CD4-positive, alpha-beta T cell (primary cell): ENCODE results near the gene DNAJB1. TPM values are rescaled to one million over a fixed set of nuclear protein-coding genes. Genes with fewer than 3 reads are reported as not detected.
"Not testable (repeated sequence)": the region's sequence is repeated elsewhere in the genome, so short reads cannot be mapped to it uniquely, and the experiment has no call there.

Experiments used
- ATAC-seq: fragments of 200-7000 bp; cut with Tn5 transposase; one replicate; pipeline ENCODE4 v1.10.0; 2022; ENCODE audit warnings: mild to moderate bottlenecking; ENCODE audit not compliant: poor library complexity
- CTCF ChIA-PET: fragments of 350-600 bp; sonication (Branson Sonifier 250); formaldehyde crosslinking; loops from one replicate; lab custom pipeline; 2021; ENCODE audit warnings: antibody characterized with exemption, inconsistent platforms; lab: Charles Lee
- POLR2A ChIA-PET: fragments of 350-600 bp; sonication (Branson Sonifier 250); formaldehyde crosslinking; loops from one replicate; lab custom pipeline; 2021; ENCODE audit warnings: antibody characterized with exemption, inconsistent platforms; lab: Charles Lee
- DNase-seq, 14 experiments: peaks; one replicate each; pipeline ENCODE4 v3.0.0-alpha.2; 2013 to 2020; ENCODE audit warnings: mixed read lengths in 2 of 14
- H3K27ac ChIP-seq, 2 donors: one replicate each; pipeline versions ENCODE4 v1.5.1 to v1.7.0; 2013; ENCODE audit warnings: low read length in 2 of 2, low read depth in 1 of 2, mild to moderate bottlenecking in 1 of 2
- H3K27me3 ChIP-seq, 2 experiments: 1 replicate in 1 of 2; 2 replicates in 1 of 2; pipeline versions ENCODE4 v1.6.1 to v1.7.0; 2013; ENCODE audit warnings: low read length in 2 of 2, control low read depth in 1 of 2, mild to moderate bottlenecking in 1 of 2, moderate library complexity in 1 of 2; ENCODE audit not compliant: insufficient read depth in 2 of 2, control insufficient read depth in 1 of 2
- H3K36me3 ChIP-seq: one replicate; pipeline ENCODE4 v1.6.1; 2013; ENCODE audit warnings: low read length, control low read depth; ENCODE audit not compliant: insufficient read depth
- H3K4me1 ChIP-seq: one replicate; pipeline ENCODE4 v1.6.1; 2013; ENCODE audit warnings: low read length, control low read depth; ENCODE audit not compliant: insufficient read depth
- H3K4me3 ChIP-seq: one replicate; pipeline ENCODE4 v1.5.1; 2013; ENCODE audit warnings: mild to moderate bottlenecking, low read length, moderate library complexity
- H3K9me3 ChIP-seq, 2 experiments: 1 replicate in 1 of 2; 2 replicates in 1 of 2; pipeline versions ENCODE4 v1.6.1 to v1.7.0; 2013; ENCODE audit warnings: low read length in 2 of 2, mild to moderate bottlenecking in 2 of 2, control low read depth in 1 of 2, moderate library complexity in 1 of 2; ENCODE audit not compliant: control insufficient read depth in 1 of 2, insufficient read depth in 1 of 2
- H3K27ac Mint-ChIP-seq: one replicate; pipeline ENCODE4 v1.8.0; 2020; ENCODE audit warnings: mixed read lengths
- H3K27me3 Mint-ChIP-seq: one replicate; pipeline ENCODE4 v1.8.0; 2021; ENCODE audit warnings: mixed read lengths
- H3K36me3 Mint-ChIP-seq: one replicate; pipeline ENCODE4 v1.8.0; 2021; ENCODE audit warnings: low read depth, mixed read lengths
- H3K4me1 Mint-ChIP-seq: one replicate; pipeline ENCODE4 v1.8.0; 2021; ENCODE audit warnings: low read depth, mixed read lengths
- H3K4me3 Mint-ChIP-seq: one replicate; pipeline ENCODE4 v1.8.0; 2020; ENCODE audit warnings: mild to moderate bottlenecking, mixed read lengths
- H3K9me3 Mint-ChIP-seq: one replicate; pipeline ENCODE4 v1.8.0; 2020; ENCODE audit warnings: mixed read lengths
- CTCF ChIP-seq: fragments of 200-600 bp; IDR thresholded peaks from one replicate; pipeline ENCODE4 v1.8.0; 2022; ENCODE audit warnings: antibody characterized with exemption, mild to moderate bottlenecking
- intact Hi-C, 2 experiments: fragments of 100-400 bp; cut with DNase I in 1 of 2; cut with micrococcal nuclease in 1 of 2; formaldehyde crosslinking; loops; one replicate each; pipeline versions ENCODE4 v1.15.1 to v1.9.0; 2023 to 2025; cut with DNase I, micrococcal nuclease
- total RNA-seq, 174 experiments: library from RNA in 2 of 174; stranded (reverse) in 2 of 174; gene quantifications; one replicate each; pipeline ENCODE4 v1.2.3 and lab custom pipeline; 2021 to 2026

The DNAJB1 gene
- total RNA-seq, 2 experiments from 2014 or later, result 666 to 672 TPM

DNA sequence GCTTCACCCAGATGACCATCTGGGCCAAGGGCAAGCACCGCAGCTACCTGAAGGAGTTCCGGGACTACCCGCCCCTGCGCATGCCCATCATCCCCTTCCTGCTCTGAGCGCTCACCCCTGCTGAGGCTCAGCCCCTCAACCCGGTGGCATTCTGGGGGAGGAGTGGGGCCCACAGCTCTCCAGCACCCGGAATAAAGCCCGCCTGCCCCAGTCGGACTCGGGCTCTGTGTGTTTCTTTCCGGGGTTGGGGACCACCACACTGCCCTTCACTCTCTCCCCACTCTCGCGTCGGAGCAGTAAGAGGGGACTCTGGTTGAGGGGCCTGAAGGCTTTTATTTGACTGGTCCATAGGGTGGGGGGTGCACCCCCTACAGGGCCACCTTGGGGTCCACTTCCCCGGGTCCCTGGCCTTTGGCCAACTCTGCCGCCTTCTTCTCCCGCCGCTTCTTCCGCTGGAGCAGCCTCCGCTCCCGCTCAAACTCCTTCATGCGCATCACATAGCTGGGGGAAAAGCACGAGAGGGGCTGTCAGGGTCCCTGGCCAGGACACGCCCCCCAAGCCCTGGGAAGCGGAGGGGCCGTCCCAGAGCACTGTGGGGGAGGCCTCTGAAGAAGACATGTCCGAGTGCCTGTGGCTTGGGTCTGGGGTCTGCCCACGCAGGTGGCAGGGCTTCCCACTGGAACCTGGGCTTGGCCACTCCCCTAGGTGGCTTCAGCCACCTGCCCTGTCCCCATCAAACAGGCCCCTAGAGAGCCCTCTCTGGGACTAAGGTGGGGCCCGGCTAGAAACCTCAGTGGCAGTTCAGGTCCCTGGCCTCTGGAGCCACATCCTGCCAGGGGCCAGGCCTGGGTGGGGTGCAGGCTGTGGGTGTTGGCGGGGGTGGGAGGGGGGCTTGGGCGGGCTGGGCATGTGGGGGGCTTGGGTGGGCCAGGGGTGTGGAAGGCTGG is 47.8 kb upstream of the DNAJB1 start:
- intact Hi-C loops, result no loop called here
- H3K27ac ChIP-seq, result no peak overlapping the region
- H3K9me3 ChIP-seq, result no peaks in the 10 kb centered on the region
- POLR2A ChIA-PET, result no interaction called here
- CTCF ChIA-PET, result interaction anchor here (3.8 kb wide), 1 partner anchor 9 kb away, joined by 18 read pairs; no protein-coding TSS in a partner anchor
- Mint-ChIP-seq H3K27me3 (no peaks in the 10 kb centered on the region), H3K9me3 (no peaks in the 10 kb centered on the region), H3K36me3 (peaks cover 40% of the 10 kb centered on the region), H3K4me1 (peaks cover 23% of the 10 kb centered on the region), H3K4me3 (no peak overlapping the region), H3K27ac (no peak overlapping the region)
- TF ChIP-seq CTCF, result no peak
- DNase-seq (peak in 1 of 14 experiments; percentile 31), ATAC-seq (no peak)
- H3K4me1 ChIP-seq, result peaks cover 39% of the 10 kb centered on the region
- no peak overlapping the region for H3K4me3 ChIP-seq
- H3K27me3 ChIP-seq, result no peaks in the 10 kb centered on the region
- H3K36me3 ChIP-seq, result peaks cover 44% of the 10 kb centered on the region

DNA sequence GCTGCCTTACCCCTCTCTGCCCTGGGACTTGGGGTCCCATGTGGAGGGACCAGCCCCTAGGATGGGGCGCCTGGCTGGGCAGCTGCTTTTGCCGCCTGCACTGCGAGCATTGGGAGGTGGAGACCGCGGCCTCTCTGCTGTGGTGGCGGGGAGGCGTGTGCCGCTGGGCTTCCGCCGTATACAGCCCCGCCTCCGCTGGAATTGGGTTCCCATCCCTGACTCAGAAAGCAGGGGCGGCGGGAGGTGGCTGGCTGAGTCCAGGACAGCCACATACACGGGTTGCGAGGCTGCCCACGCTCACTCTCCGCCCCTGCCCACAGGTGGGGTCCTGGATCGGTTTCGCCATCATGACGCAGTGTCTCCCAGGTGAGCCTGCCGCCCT is 47.1 kb upstream of the DNAJB1 start:
- H3K27ac ChIP-seq, result no peak overlapping the region
- H3K4me3 ChIP-seq, result no peak overlapping the region
- Mint-ChIP-seq H3K27ac (no peak overlapping the region), H3K4me1 (peaks cover 27% of the 10 kb centered on the region), H3K4me3 (no peak overlapping the region), H3K9me3 (no peaks in the 10 kb centered on the region), H3K36me3 (peaks cover 43% of the 10 kb centered on the region), H3K27me3 (no peaks in the 10 kb centered on the region)
- POLR2A ChIA-PET, result interaction anchor here (1.1 kb wide), 1 partner anchor 47 kb away, joined by 4 read pairs; the partner anchor contains the start of gene DNAJB1
- intact Hi-C loops, result no loop called here
- CTCF ChIA-PET, result no interaction called here
- no peak for TF ChIP-seq CTCF
- H3K9me3 ChIP-seq, result no peaks in the 10 kb centered on the region
- no peak for ATAC-seq
- H3K27me3 ChIP-seq, result no peaks in the 10 kb centered on the region
- peak in 1 of 14 experiments; percentile 35 for DNase-seq
- peaks cover 44% of the 10 kb centered on the region for H3K36me3 ChIP-seq
- H3K4me1 ChIP-seq, result peaks cover 39% of the 10 kb centered on the region

GRCh38 chr19:14564652-14565297 is 46.6 kb upstream of the DNAJB1 start:
- Histone ChIP-seq H3K36me3 (peaks cover 45% of the 10 kb centered on the region), H3K4me1 (peaks cover 42% of the 10 kb centered on the region)
- H3K27me3 Mint-ChIP-seq, H3K9me3 Mint-ChIP-seq, intact Hi-C loops, CTCF ChIA-PET, H3K9me3 ChIP-seq, H3K27me3 ChIP-seq, H3K27ac Mint-ChIP-seq, H3K4me3 Mint-ChIP-seq, H3K4me3 ChIP-seq, H3K27ac ChIP-seq, ATAC-seq: not testable (repeated sequence)
- POLR2A ChIA-PET, result interaction anchor here (1.1 kb wide), 1 partner anchor 46 kb away, joined by 4 read pairs; the partner anchor contains the start of gene DNAJB1
- peak in 1 of 14 experiments; percentile 35 for DNase-seq
- H3K36me3 Mint-ChIP-seq, result peaks cover 44% of the 10 kb centered on the region
- peaks cover 28% of the 10 kb centered on the region for H3K4me1 Mint-ChIP-seq
